ENCODE results near the gene CD58.

GRCh38 chr1:116487583-116487982 lies 83.2 kb downstream of the CD58 start:
- TF ChIP-seq CTCF (conservative IDR thresholded peaks at IDR 0.05) (no peak), EZH2 (IDR thresholded peaks at IDR 0.05; ENCODE audit: low read depth) (no peak)
